CD4-positive, alpha-beta T cell treated with Interleukin-10 for 1 hour (primary cell): ENCODE measurements around the gene MED12L.
A peak's percentile ranks its signal among the peaks of the same experiment; 100 is the strongest.

Source experiments
- DNase-seq: peaks from one replicate; pipeline ENCODE4 v3.0.0-alpha.2; 2020

Gene MED12L

GRCh38 chr3:151306168-151306810 is 220.8 kb downstream of the MED12L start:
- DNase-seq = no peak

GRCh38 chr3:151307131-151307530 is 221.7 kb downstream of the MED12L start:
- no peak for DNase-seq

DNA sequence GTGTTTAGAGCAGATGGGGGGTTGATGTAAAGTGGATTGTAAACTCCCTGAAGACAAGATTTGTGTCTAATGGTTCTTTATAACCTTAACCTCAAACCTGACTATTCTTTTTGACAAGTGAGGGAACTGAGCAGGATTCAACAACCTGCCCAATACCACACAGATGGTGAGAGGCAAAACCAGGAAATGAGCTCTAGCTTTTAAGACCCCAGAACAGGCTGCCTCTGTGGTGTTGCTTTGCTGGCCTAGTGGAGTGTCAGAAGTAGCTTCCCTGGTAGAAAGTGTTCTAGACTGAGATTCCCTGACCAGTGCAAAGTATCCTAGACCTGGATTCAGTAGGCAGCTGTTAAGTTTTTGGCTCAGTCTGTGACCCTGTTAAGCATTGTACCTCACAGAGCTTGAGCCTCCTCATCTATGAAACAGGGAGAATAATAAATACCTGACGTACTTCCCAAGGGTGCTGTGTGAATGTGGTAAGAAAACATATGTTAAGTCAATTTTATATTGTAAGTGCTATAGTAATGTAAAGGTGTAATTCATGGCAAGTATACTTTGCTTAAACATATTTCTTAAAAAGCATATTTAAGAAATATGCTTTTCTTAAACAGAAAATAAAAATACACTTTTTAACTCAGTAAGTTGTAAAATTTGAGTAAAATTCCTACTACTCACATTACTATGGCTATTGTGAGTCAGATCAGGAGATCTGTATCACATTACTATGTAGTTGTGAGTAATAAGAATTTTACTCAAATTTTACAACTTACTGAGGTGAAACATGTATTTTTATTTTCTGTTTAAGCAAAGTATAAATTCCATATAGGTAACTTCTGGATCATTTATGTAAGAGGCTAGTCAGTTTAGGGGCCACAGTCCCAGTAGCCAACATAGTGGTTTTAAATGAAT is 222.4 kb downstream of the MED12L start:
- no peak for DNase-seq

- DNase-seq = no peak
Measured at GRCh38 chr3:151309566-151309965, 224.1 kb downstream of the MED12L start.

GRCh38 chr3:151312972-151313371 is 227.5 kb downstream of the MED12L start:
- no peak for DNase-seq

- no peak for DNase-seq
Measured at GRCh38 chr3:151314137-151314536, 228.7 kb downstream of the MED12L start.

DNA sequence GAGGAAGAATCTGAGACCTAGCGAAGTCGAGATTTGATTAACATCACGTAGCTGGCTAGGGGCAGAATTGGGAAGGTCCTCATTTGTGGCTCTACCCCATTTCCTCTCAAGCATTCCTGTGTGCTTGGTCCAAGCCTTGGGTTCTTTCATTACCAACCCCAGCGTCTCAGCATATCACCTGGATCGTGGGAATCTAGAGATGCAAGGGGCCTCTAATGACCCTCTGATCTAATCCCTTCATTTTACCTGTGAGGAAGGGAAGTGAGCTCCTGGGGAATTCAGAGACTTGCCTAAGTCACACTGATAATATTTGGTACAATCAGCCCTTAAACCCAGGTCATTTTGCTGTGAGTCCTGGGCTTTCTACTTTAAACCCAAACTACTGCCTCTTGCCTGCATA is 229.1 kb downstream of the MED12L start:
- DNase-seq = no peak

- DNase-seq = no peak
Measured at GRCh38 chr3:151315136-151315535, 229.7 kb downstream of the MED12L start.

DNA sequence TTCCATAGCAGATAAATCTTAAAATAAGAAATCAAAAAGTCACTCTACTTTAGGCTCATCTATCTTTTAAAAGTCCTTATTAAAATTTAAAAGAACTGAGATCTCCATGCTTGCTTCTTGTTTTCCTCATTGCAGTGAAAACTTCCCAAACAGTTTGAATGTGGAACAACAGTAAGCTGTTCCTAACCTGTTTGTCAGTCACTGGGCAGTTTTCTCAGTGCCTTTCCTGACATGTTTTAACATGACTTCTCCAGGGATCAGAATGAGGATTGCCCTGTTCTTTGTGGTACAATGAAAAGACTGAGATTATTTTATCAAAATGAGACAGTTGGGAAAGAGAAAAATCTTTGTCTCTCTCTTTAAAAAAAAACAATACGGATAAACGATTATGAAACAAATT is 230.4 kb downstream of the MED12L start:
- no peak for DNase-seq

- DNase-seq = no peak
Measured at GRCh38 chr3:151316267-151316991, 231.0 kb downstream of the MED12L start, which contains the start of gene GPR87. TSS of gene GPR87 (minus strand) at chr3:151316820. CDS start at chr3:151300100, 16,720 bp downstream.

GRCh38 chr3:151318313-151318712 is 232.8 kb downstream of the MED12L start:
- DNase-seq = no peak

- DNase-seq = no peak
Measured at GRCh38 chr3:151318991-151319390, 233.5 kb downstream of the MED12L start.

DNA sequence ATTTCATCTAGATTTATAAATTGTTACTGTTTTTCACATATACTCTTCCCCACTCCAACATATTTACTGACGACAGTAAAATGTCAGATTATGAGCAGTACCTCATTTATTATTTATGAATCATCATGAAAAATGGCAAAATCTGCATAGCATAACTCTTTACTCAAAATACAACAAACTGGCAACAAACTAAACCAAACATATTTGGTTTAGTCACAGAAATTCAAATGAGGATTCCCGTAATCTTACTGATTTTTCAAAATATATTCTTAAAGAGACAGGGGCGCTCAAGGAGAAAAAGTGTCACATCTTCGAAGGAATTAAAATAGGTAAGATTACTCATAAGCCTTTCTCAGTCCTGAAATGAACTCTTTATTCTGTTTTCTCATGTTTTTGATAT is 234.2 kb downstream of the MED12L start:
- DNase-seq = no peak

GRCh38 chr3:151320131-151320530 is 234.7 kb downstream of the MED12L start:
- DNase-seq = no peak

DNA sequence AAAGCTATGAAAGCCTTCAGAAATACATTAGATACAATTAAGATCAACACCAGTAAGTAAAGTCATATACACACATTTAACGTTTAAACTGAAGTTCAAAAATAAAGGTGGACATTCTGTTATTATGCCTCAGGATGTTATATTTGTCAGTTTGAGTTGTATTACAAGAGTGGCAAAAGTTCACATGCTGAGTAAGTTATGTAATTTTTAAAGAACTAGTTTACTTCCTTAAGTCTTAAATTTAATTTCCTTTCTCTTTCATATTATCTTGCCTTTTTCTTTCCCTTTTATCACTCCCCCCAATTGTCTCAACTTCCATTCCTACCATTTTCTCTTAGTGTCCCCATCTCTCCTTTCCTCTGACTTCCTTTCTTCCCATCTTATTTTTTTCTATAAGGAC is 236.1 kb downstream of the MED12L start:
- no peak for DNase-seq

DNA sequence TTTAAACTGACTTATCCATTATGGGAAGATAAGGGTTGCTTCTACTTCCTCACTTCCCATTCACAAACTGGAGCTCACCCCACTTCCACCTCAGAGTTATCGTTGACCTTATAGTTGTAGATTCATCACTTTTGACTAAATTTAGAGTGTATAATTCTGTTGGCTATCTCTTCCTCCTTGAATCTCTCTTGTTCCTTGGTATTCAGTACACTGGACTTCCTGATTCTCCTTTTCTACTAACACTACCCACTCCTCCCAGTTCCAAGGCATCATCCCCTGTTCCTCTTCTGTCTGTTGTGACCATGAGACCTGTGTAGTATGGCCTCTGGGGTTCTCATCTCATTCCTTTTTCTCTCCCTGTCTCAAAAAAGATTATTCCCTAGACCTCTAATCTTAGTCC is 237.0 kb downstream of the MED12L start:
- no peak for DNase-seq

- no peak for DNase-seq
Measured at GRCh38 chr3:151327571-151328198, 242.2 kb downstream of the MED12L start.

DNA sequence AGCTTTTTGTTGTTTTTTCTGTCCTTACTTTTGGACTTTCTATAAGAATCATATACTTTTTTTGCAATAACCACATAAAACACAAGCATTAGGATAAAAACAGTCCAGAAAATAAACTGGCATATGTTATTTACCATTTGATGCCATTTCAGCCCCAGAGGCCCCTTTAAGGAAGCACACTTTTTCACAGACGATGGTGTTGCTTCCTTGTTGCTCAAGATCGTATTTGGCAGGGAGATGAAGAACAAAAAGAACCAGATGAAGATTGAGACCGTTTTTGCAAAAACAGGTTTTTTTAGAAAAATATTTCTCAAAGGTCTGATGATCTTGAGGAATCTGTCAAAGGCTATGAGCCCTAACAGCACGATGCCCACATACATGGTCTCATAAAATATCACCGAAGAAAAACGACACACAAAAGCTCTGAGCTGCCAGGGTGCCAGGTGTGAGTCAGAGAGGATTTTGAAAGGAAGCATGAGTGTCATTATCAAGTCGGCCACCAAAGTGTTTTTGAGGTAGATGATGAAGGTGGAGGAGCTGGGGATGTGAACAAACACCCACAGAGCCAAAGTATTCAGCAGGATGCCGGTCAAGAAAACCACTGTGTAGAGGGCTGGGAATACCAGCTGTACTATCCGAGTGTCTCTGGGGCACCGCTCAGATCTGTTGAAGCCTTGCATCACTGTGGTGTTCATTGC is 243.0 kb downstream of the MED12L start:
- peak; percentile 26 for DNase-seq

DNA sequence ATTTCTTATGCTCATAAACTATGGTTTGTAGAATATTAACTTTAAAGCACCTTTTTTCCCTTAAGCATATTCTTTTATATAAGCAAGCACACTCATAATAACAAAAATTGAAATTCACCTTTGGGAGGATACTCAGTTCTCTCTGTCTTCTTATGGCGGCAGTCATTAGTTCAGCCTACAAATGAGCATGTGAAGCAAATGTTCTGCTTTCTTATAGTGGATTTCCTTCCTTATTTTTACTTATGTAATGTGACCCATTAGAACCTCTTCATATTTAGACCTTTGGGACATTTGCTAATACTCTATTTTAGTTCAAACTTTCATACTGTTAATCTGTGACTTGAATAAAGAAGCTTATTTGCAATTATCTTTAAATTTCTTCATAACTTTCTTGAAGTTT is 243.9 kb downstream of the MED12L start, which contains the start of gene P2RY13:
P2RY13 (minus strand) TSS at position 187 of the 400 bp plus-strand sequence; CDS start at position 166, 21 bp downstream.
- DNase-seq = no peak

DNA sequence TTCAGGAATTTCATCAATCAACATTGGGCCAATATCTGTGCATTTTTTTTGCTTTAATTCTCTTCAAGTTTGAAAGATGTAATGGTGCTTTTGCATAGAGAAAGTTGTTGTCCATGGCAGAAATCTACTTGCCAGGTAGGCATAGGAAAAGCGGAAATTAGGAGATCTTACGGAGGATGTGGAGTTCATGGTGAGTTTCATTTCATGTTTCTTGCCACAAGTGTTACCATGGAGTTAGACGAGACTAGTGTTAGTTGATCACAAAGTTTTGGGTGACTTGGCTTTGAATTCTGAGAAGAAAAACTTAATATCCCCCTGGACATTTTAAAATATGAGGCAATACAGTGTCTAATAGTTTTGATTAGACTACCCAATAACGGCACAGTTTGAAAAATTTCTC is 244.9 kb downstream of the MED12L start:
- DNase-seq = no peak

DNA sequence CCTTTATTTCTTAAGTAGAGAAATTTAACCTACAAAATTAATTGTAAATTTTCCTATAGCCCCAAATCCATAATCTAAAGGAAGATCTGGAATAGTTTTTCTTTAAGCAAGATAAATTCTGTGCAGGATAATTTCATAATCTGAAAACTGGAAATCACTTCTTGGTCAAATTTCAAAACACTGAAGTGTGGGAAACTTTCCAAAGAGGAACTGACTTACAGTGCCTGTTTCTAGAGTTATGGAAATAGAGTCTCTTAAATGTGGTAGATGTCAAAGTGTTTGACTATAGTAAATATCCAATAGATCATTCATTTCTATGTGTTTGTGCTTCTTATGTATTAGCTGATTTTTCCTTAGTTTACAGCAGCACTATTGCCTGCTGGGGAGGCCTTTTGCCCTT is 245.4 kb downstream of the MED12L start:
- no peak for DNase-seq

GRCh38 chr3:151331696-151332095 is 246.2 kb downstream of the MED12L start:
- DNase-seq = no peak
